ENCODE measurements around the gene CYP2A13.
"Not testable (repeated sequence)": the region's sequence is repeated elsewhere in the genome, so short reads cannot be mapped to it uniquely, and the experiment has no call there.

Gene CYP2A13, protein sequence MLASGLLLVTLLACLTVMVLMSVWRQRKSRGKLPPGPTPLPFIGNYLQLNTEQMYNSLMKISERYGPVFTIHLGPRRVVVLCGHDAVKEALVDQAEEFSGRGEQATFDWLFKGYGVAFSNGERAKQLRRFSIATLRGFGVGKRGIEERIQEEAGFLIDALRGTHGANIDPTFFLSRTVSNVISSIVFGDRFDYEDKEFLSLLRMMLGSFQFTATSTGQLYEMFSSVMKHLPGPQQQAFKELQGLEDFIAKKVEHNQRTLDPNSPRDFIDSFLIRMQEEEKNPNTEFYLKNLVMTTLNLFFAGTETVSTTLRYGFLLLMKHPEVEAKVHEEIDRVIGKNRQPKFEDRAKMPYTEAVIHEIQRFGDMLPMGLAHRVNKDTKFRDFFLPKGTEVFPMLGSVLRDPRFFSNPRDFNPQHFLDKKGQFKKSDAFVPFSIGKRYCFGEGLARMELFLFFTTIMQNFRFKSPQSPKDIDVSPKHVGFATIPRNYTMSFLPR

GRCh38 chr19:41088151-41088550 is at the start of gene CYP2A13:
Gene CYP2A13 (plus strand): TSS chr19:41088451. CDS start chr19:41088472, 21 bp downstream.
- DNase-seq, result no peak

DNA sequence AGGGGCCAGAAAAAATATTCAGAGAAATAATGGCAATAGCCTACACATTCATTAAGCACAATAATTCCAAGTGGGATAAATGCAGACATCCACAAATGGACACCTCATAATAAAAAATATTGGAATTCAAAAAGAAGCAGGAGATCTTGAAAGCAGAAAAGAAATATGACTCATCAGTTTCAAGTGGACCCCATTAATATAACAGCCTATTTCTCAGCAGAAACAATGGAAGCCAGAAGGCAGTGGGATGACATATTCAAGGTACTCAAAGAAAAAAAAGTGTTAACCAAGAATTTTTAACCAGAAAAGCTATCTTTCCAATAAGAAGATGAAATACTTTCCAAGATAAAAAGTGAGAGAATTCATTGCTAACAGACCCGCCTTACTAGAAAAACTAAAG is 48.4 kb upstream of the CYP2A13 start:
- no peak for DNase-seq

- not testable (repeated sequence) for DNase-seq
Measured at GRCh38 chr19:41045095-41045494, 43.2 kb upstream of the CYP2A13 start.

GRCh38 chr19:41050426-41050825 is 37.8 kb upstream of the CYP2A13 start:
- DNase-seq, result no peak

DNA sequence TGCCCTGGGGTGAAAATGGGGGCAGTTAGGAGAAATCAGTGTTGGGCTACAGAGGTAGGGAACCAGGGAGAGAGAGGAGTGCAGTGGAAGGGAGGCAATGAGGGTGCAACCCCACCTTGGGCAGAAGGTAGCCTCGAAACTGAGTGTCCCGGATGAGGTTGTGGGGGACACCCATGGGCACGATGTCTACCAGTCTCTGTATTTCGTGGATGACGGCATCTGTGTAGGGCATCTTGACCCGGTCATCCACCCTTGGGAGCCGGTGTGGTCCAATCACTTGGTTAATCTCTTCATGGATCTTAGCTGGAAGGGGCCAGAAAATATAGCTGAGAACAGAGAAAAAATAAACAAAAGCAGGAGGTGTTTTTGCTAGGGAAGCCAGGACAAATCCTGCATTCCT is 36.1 kb upstream of the CYP2A13 start:
- DNase-seq, result not testable (repeated sequence)

GRCh38 chr19:41053331-41053730 is 34.9 kb upstream of the CYP2A13 start:
- DNase-seq, result not testable (repeated sequence)

DNA sequence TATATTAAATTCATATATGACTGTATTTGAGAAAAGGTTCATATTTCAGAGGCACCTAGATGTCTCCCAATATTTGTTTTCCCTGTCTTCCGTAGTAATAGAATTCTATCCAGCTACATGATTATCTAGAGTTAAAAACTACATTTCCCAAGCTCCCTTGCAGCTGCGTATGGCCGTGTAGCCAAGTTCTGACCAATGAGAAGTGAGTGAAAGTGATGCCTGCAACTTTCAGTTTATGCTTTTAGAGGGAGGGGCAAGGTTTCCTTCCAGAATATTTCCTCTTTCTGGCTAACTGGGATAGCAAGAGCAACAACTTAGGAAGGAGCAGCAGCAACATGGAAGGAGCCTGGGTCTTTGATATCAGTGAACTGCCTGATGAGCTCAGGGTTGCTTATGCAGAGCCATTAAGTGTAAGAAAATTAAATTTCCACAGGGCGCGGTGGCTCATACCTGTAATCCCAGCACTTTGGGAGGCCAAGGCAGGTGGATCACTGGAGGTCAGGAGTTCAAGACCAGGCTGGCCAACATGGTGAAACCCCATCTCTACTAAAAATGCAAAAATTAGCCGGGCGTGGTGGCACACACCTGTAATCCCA is 23.2 kb upstream of the CYP2A13 start:
- no peak for DNase-seq

DNA sequence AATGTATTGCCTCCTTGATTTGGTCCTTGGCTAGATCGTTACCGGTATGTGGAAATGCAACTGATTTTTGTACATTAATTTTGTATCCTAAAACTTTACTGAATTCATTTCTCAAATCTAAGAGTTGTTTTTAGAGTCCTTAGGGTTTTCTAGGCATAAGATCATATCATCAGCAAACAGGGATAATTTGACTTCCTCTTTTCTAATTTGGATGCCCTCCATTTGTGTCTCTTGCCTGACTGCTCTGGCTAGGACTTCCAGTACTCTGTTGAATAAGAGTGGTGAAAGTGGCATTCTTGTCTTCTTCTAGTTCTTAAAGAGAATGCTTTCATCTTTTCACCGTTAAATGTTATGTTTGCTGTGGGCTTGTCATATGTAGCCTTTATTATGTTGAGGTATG is 12.0 kb upstream of the CYP2A13 start:
- DNase-seq, result no peak

DNA sequence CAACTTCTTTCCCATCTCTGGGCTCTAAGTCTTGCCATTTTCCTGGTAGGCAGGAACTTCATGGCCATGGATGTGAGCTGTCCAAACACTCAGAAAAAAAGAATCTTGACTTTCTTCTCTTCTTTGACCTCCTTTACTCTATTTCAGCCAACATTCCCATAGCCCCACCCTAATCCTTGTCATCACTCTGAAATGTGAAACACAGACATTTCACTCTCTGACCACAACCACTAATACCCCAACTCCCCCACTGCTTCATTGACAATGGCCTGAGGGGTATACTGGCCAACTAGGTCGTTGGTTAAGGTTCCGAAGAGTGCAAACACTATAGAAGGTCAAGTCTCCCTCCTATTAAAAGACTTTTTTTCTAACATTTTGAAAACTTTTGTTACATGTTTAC is 4.7 kb upstream of the CYP2A13 start:
- no peak for DNase-seq

DNA sequence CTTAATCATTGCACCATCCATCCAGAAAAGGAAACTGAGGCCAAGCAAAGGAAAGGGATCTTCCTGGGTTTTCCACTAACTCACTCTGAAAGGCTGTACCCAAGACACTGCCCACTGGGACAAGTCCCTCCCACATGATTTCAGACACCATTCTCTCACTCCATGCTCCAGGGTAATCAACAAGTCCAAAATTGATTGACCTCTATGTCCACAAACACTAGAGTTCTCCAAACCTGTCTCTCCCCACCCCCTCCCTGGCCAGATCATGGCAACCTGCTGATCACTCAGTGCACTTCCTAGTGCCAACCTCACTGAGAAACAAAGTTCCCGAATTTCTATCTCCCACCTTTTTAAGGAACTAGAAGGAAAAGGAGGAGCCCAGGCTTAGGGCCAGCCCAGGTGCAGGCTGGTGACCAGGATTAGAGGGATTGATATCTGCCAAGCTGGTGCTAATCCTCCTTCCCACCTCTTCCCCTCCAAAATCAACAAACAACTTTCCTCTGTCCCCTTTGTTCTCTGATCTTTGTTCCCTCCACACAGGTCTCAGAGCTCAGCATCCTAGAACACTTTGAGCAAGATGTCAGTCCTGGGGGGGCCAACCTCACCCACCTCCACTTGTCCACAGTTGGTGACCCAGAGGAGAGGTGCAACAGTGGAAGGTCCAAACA is 2.4 kb upstream of the CYP2A13 start:
- no peak for DNase-seq

- DNase-seq, result no peak
Measured at GRCh38 chr19:41089959-41090358, 1.7 kb downstream of the CYP2A13 start.

GRCh38 chr19:41095703-41096102 is 7.5 kb downstream of the CYP2A13 start:
- DNase-seq, result no peak

- DNase-seq, result no peak
Measured at GRCh38 chr19:41096353-41096752, 8.1 kb downstream of the CYP2A13 start.

GRCh38 chr19:41097302-41097701 is 9.1 kb downstream of the CYP2A13 start:
- no peak for DNase-seq

DNA sequence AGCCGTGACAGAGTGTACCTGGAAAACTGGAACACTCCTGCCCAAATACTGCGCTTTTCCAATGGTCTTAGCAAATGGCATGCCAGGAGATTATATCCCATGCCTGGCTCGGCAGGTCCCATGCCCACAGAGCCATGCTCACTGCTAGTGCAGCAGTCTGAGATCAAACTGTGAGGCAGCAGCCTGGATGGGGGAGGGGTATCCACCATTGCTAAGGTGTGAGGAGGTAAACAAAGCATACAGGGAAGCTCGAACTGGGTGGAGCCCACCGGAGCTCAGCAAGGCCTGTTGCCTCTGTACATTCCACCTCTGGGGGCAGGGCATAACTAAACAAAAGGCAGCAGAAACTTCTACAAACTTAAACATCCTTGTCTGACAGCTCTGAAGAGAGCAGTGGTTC is 10.5 kb downstream of the CYP2A13 start:
- no peak for DNase-seq

DNA sequence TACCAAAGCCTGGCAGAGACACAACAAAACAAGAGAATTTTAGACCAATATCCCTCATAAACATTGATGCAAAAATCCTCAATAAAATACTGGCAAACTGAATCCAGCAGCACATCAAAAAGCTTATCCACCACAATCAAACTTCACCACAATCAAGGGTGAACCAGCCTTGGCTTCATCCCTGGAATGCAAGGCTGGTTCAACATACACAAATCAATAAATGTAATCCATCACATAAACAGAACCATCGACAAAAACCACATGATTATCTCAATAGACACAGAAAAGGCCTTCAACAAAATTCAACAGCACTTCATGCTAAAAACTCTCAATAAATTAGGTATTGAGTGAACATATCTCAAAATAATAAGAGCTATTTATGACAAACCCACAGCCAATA is 14.0 kb downstream of the CYP2A13 start:
- not testable (repeated sequence) for DNase-seq

DNA sequence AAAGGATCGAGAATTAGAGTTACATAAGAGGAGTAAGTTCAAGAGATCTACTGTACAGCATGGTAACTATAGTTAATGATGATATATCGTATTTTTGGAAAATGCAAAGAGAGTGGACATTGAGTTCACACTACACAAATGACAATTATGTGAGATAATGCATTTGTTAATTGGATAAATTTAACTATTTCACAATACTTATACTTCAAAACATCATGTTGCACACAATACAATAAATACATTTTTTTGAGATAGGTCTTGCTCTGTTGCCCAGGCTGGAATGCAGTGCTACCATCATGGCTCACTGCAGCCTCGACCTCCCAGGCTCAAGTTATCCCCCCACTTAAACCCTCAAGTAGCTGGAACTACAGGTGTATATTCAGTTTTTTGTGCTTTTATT is 17.9 kb downstream of the CYP2A13 start:
- no peak for DNase-seq

GRCh38 chr19:41111296-41111695 is 23.0 kb downstream of the CYP2A13 start:
- no peak for DNase-seq

DNA sequence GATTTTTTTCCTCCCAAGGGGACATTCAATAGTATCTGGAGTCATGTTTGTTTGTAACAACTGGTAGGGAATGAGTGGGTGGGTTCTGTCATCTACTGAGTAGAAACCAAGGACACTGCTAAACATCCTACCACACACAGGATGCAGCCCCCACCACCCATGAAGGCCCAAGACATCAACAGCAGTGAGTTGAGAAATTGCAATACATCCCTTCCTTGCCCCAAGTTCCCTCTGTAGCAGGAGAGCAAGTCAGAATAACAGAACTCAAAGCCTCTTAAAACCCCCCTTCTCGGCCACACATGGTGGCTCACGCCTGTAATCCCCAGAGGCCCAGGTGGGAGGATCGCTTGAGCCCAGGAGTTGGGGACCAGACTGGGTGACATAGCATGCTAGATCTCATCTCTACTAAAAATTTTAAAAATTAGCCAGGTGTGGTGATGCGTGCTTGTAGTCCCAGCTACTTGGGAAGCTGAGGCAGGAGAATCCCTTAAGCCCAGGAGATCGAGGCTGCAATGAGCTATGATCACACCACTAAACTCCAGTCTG is 23.6 kb downstream of the CYP2A13 start:
- no peak for DNase-seq

GRCh38 chr19:41112728-41113290 is 24.6 kb downstream of the CYP2A13 start:
- DNase-seq, result no peak

DNA sequence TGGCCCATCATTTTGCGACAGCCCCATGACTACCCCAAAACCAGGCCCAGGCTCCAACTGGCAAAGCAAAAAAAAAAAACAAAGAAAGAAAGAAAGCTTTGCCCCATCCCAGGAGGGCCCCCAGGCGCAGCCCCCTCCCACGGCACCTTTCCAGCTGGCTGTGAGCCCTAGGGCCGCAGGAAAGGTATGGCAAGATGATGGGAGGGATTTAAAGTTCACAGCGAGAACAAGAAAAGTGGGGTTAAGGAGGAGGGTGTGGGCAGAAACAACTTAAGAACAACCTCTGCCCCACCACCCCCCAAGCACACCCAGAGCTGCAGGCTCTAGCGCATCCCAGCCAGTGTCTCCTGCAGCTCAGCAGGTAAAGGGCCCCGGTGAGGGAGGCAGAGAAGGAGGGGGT is 25.9 kb downstream of the CYP2A13 start, which contains the start of gene CYP2F1:
TSS of gene CYP2F1 (plus strand) at position 301 of the 400 bp plus-strand sequence. CDS start 1,757 bp downstream, outside the sequence.
- DNase-seq, result no peak

- no peak for DNase-seq
Measured at GRCh38 chr19:41116261-41116660, 28.0 kb downstream of the CYP2A13 start.

Data from amygdala (tissue), 56 donors.